ENCODE measurements around the gene TMEM250. TPM values are rescaled to one million over a fixed set of nuclear protein-coding genes. Genes with fewer than 3 reads are reported as not detected.

The TMEM250 gene
- total RNA-seq, 4 donors from 2014 or later = 23.8 to 31.1 (median 28.4) TPM

- DNase-seq (ENCODE audit: low spot score) (no peak), ATAC-seq (ENCODE audit: low FRiP score) (no peak)
- no peak for TF ChIP-seq CTCF (IDR thresholded peaks at IDR 0.05)
Measured at GRCh38 chr9:136156209-136157120, 37.8 kb upstream of the TMEM250 start.

- DNase-seq (ENCODE audit: low spot score) (no peak), ATAC-seq (ENCODE audit: low FRiP score) (no peak)
- no peak for TF ChIP-seq CTCF (IDR thresholded peaks at IDR 0.05)
Measured at GRCh38 chr9:136155576-136155975, 36.9 kb upstream of the TMEM250 start.

- DNase-seq (ENCODE audit: low spot score) (no peak), ATAC-seq (ENCODE audit: low FRiP score) (no peak)
- no peak for TF ChIP-seq CTCF (IDR thresholded peaks at IDR 0.05)
Measured at GRCh38 chr9:136154943-136155342, 36.3 kb upstream of the TMEM250 start.

- DNase-seq (ENCODE audit: low spot score) (no peak), ATAC-seq (ENCODE audit: low FRiP score) (no peak)
- no peak for TF ChIP-seq CTCF (IDR thresholded peaks at IDR 0.05)
Measured at GRCh38 chr9:136153381-136154065, 34.8 kb upstream of the TMEM250 start.

- ATAC-seq (ENCODE audit: low FRiP score) = no peak
- no peak for TF ChIP-seq CTCF (IDR thresholded peaks at IDR 0.05)
- no peak for DNase-seq (ENCODE audit: low spot score)
Measured at GRCh38 chr9:136152931-136153330, 34.3 kb upstream of the TMEM250 start.

GRCh38 chr9:136152543-136152866 lies 33.8 kb upstream of the TMEM250 start:
- ATAC-seq (ENCODE audit: low FRiP score) (no peak), DNase-seq (ENCODE audit: low spot score) (no peak)
- no peak for TF ChIP-seq CTCF (IDR thresholded peaks at IDR 0.05)

Data from omental fat pad (tissue), 4 donors.